Mesendoderm (in vitro differentiated cells): Measurements from ENCODE around the gene IGSF22.
"Not testable (repeated sequence)": the region's sequence is repeated elsewhere in the genome, so short reads cannot be mapped to it uniquely, and the experiment has no call there.

Source experiments
- DNase-seq: peaks from one replicate; pipeline ENCODE4 v3.0.0; 2013
- H2AK5ac ChIP-seq: 2 replicates; pipeline ENCODE4 v1.6.1; 2013; ENCODE audit warnings: low read length, inconsistent platforms
- H2BK120ac ChIP-seq: 2 replicates; pipeline ENCODE4 v1.6.1; 2013; ENCODE audit warnings: low read depth, mild to moderate bottlenecking, low read length, moderate library complexity, mixed read lengths
- H2BK15ac ChIP-seq: replicated peaks from 2 replicates; pipeline ENCODE4 v1.6.1; 2013; ENCODE audit warnings: low read depth, mild to moderate bottlenecking, moderate library complexity
- H2BK5ac ChIP-seq: 2 replicates; pipeline ENCODE4 v1.6.1; 2013; ENCODE audit warnings: low read length, inconsistent platforms
- H3K18ac ChIP-seq: 2 replicates; pipeline ENCODE4 v1.6.1; 2013; ENCODE audit warnings: mild to moderate bottlenecking, low read length, mixed read lengths
- H3K23ac ChIP-seq: one replicate; pipeline ENCODE4 v1.6.1; 2013; ENCODE audit warnings: low read length
- H3K27ac ChIP-seq: 2 replicates; pipeline ENCODE4 v1.5.1; 2013; ENCODE audit warnings: low read depth, mild to moderate bottlenecking, inconsistent platforms, low read length, moderate library complexity
- H3K27me3 ChIP-seq: 2 replicates; pipeline ENCODE4 v1.6.1; 2013; ENCODE audit warnings: low read length, control low read depth, mild to moderate bottlenecking, inconsistent platforms; ENCODE audit not compliant: insufficient read depth, poor library complexity
- H3K36me3 ChIP-seq: 2 replicates; pipeline ENCODE4 v1.6.1; 2013; ENCODE audit warnings: low read length, inconsistent platforms; ENCODE audit not compliant: control insufficient read depth, insufficient read depth
- H3K4ac ChIP-seq: one replicate; pipeline ENCODE4 v1.6.1; 2013; ENCODE audit warnings: low read depth, mild to moderate bottlenecking, low read length, moderate library complexity
- H3K4me1 ChIP-seq: 2 replicates; pipeline ENCODE4 v1.6.1; 2013; ENCODE audit warnings: low read depth, low read length, inconsistent platforms; ENCODE audit not compliant: control insufficient read depth
- H3K4me2 ChIP-seq: 2 replicates; pipeline ENCODE4 v1.6.1; 2013; ENCODE audit warnings: low read length
- H3K4me3 ChIP-seq: 2 replicates; pipeline ENCODE4 v1.5.1; 2013; ENCODE audit warnings: mild to moderate bottlenecking, low read length
- H3K56ac ChIP-seq: one replicate; pipeline ENCODE4 v1.6.1; 2013; ENCODE audit warnings: low read length
- H3K79me1 ChIP-seq: 2 replicates; pipeline ENCODE4 v1.6.1; 2013; ENCODE audit warnings: low read length, inconsistent platforms
- H3K79me2 ChIP-seq: 2 replicates; pipeline ENCODE4 v1.6.1; 2013; ENCODE audit warnings: mild to moderate bottlenecking, low read length; ENCODE audit not compliant: control insufficient read depth, insufficient read depth
- H3K9ac ChIP-seq: 2 replicates; pipeline ENCODE4 v1.6.1; 2013; ENCODE audit warnings: low read length, inconsistent platforms
- H4K5ac ChIP-seq: one replicate; pipeline ENCODE4 v1.6.1; 2013; ENCODE audit warnings: low read length
- H4K8ac ChIP-seq: one replicate; pipeline ENCODE4 v1.6.1; 2013; ENCODE audit warnings: low read depth, mild to moderate bottlenecking, control low read depth, low read length, moderate library complexity
- WGBS: extraction: QIAGEN DNeasy Blood & Tissue Kit; methylation state at CpG from one replicate; pipeline ENCODE4 v1.1.7; 2013; ENCODE audit warnings: low lambda C conversion rate, missing lambda C conversion rate; ENCODE audit not compliant: insufficient coverage; ENCODE audit errors: extremely low coverage; 5-methylcytosine and 5-hydroxymethylcytosine counted together

Gene IGSF22

DNA sequence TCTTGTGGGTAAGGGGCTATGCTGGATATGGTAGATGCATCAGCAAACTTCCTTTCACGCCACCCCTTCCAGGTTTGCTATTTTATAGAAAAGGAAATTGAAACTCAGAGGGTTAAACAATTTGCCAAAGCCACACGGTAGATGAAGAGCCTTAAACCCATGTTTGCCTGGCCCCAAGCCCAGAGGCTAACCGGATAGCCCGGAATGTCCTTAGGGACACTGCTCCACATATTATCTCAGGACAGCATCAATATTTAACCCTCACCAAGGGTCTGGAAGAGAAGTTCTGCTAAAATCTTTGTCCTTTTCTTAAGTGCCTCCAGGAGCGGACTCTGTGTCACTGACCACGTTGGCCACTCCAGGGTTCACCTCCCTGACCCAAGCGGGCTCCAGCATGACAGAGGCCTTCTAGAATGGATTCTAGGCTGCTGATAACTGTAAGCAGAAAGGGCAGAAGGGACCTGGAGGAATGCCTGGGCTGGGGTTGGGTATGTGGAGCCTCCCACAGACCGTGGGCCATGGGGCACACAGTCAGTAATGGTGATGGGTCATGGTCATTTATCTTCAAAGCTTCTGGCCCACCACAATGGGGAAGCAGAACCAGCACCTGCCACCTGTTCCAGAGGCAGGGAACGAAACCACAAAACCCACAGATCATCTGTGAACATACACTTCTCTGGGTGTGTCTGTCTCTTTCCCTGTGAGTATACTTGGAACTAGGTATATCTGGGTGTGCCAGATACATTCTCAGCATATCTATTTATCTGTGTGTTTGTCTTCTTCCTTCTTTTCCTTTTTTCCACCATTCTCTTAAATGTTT is 32.8 kb downstream of the IGSF22 start:
- no peak overlapping the region for H3K4me3 ChIP-seq
- H3K4me1 ChIP-seq = peaks cover under 1% of the 10 kb centered on the region
- H2AK5ac ChIP-seq = no peak overlapping the region
- no peaks in the 10 kb centered on the region for H3K79me2 ChIP-seq
- WGBS = no CpG with 5 or more reads among the region's 9 CpGs
- H3K18ac ChIP-seq = no peak overlapping the region
- no peak for DNase-seq
- no peak overlapping the region for H3K4me2 ChIP-seq
- no peaks in the 10 kb centered on the region for H3K79me1 ChIP-seq
- H2BK120ac ChIP-seq = no peak overlapping the region
- H3K4ac ChIP-seq = no peak overlapping the region
- H4K5ac ChIP-seq = no peak overlapping the region
- H3K9ac ChIP-seq = no peak overlapping the region
- H2BK5ac ChIP-seq = no peak overlapping the region
- no peak overlapping the region for H2BK15ac ChIP-seq
- no peaks in the 10 kb centered on the region for H3K36me3 ChIP-seq
- H3K27ac ChIP-seq = no peak overlapping the region
- no peak overlapping the region for H3K23ac ChIP-seq
- H3K56ac ChIP-seq = no peak overlapping the region
- H4K8ac ChIP-seq = no peak overlapping the region
- H3K27me3 ChIP-seq = no peaks in the 10 kb centered on the region

- not testable (repeated sequence) for H2AK5ac ChIP-seq, H3K9ac ChIP-seq, H4K5ac ChIP-seq, H3K18ac ChIP-seq, H3K4me1 ChIP-seq, H3K23ac ChIP-seq, H3K27ac ChIP-seq, H4K8ac ChIP-seq, H3K79me1 ChIP-seq, H2BK5ac ChIP-seq, H2BK15ac ChIP-seq, H3K4ac ChIP-seq, H3K27me3 ChIP-seq, H3K36me3 ChIP-seq, H3K56ac ChIP-seq, H3K4me2 ChIP-seq, H3K4me3 ChIP-seq, H2BK120ac ChIP-seq, H3K79me2 ChIP-seq
- DNase-seq = peak; percentile 46
- no CpG with 5 or more reads among the region's 4 CpGs for WGBS
These were observed 34.4 kb downstream of the IGSF22 start for GRCh38 chr11:18691467-18692140.

- H3K18ac ChIP-seq = no peak overlapping the region
- no peak overlapping the region for H2BK15ac ChIP-seq
- no peak overlapping the region for H2BK5ac ChIP-seq
- no peaks in the 10 kb centered on the region for H3K79me2 ChIP-seq
- H3K4me1 ChIP-seq = no peaks in the 10 kb centered on the region
- WGBS = no CpG with 5 or more reads among the region's 1 CpG
- H2BK120ac ChIP-seq = no peak overlapping the region
- no peak overlapping the region for H3K27ac ChIP-seq
- H4K8ac ChIP-seq = no peak overlapping the region
- H3K4ac ChIP-seq = no peak overlapping the region
- no peak overlapping the region for H3K56ac ChIP-seq
- no peak overlapping the region for H3K9ac ChIP-seq
- no peak overlapping the region for H3K4me2 ChIP-seq
- H4K5ac ChIP-seq = no peak overlapping the region
- no peak overlapping the region for H3K23ac ChIP-seq
- no peaks in the 10 kb centered on the region for H3K36me3 ChIP-seq
- H3K4me3 ChIP-seq = no peak overlapping the region
- no peaks in the 10 kb centered on the region for H3K27me3 ChIP-seq
- no peaks in the 10 kb centered on the region for H3K79me1 ChIP-seq
- DNase-seq = no peak
- no peak overlapping the region for H2AK5ac ChIP-seq
These were observed 41.7 kb downstream of the IGSF22 start for GRCh38 chr11:18684267-18684666.

- no peak overlapping the region for H3K23ac ChIP-seq
- no peaks in the 10 kb centered on the region for H3K79me1 ChIP-seq
- no peak overlapping the region for H2BK5ac ChIP-seq
- H3K27me3 ChIP-seq = no peaks in the 10 kb centered on the region
- H3K18ac ChIP-seq = no peak overlapping the region
- no peak overlapping the region for H3K9ac ChIP-seq
- H3K4ac ChIP-seq = no peak overlapping the region
- no peak overlapping the region for H3K4me2 ChIP-seq
- no peak overlapping the region for H2AK5ac ChIP-seq
- no peaks in the 10 kb centered on the region for H3K4me1 ChIP-seq
- H3K4me3 ChIP-seq = no peak overlapping the region
- no peak overlapping the region for H4K8ac ChIP-seq
- H2BK120ac ChIP-seq = no peak overlapping the region
- no CpG with 5 or more reads among the region's 3 CpGs for WGBS
- no peak overlapping the region for H3K27ac ChIP-seq
- H4K5ac ChIP-seq = no peak overlapping the region
- H3K56ac ChIP-seq = no peak overlapping the region
- H3K36me3 ChIP-seq = no peaks in the 10 kb centered on the region
- DNase-seq = no peak
- no peak overlapping the region for H2BK15ac ChIP-seq
- H3K79me2 ChIP-seq = no peaks in the 10 kb centered on the region
These were observed 43.5 kb downstream of the IGSF22 start for GRCh38 chr11:18682466-18682865.

DNA sequence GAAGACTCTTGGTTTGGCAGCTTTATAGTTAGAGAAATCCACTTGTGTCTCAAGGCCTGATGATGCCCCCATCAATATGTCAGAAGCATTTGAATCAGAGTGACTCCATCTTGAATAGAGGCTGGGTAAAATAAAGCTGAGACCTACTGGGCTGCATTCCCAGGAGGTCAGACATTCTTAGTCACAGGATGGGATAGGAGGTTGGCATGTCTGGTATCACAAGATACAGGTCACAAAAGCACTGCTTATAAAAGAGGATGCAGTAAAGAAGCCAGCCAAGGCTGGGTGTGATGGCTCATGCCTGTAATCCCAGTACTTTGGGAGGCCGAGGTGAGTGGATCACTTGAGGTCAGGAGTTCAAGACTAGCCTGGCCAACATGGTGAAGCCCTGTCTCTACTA is 44.0 kb downstream of the IGSF22 start:
- not testable (repeated sequence) for H2BK120ac ChIP-seq, H3K9ac ChIP-seq, H2BK15ac ChIP-seq, H3K27me3 ChIP-seq, H3K18ac ChIP-seq, H3K79me2 ChIP-seq, H3K27ac ChIP-seq, H4K5ac ChIP-seq, H3K36me3 ChIP-seq, DNase-seq, H4K8ac ChIP-seq, H3K4me2 ChIP-seq, H3K79me1 ChIP-seq, H2AK5ac ChIP-seq, H3K56ac ChIP-seq, H3K4me3 ChIP-seq, H2BK5ac ChIP-seq, H3K23ac ChIP-seq, H3K4me1 ChIP-seq, H3K4ac ChIP-seq
- no CpG with 5 or more reads among the region's 1 CpG for WGBS
